Upper lobe of left lung (tissue), 6 donors: Measurements from ENCODE around the gene KCNIP4. TPM values are rescaled to one million over a fixed set of nuclear protein-coding genes. Genes with fewer than 3 reads are reported as not detected.

ENCODE experiments used
- ATAC-seq, 2 donors: fragments of 200-7000 bp; cut with Tn5 transposase; one replicate each; pipeline ENCODE4 v1.9.1; 2022; ENCODE audit warnings: mild to moderate bottlenecking in 2 of 2, moderate library complexity in 2 of 2; ENCODE audit not compliant: low FRiP score in 2 of 2
- DNase-seq, 2 donors: peaks; one replicate each; pipeline ENCODE4 v3.0.0-alpha.2; 2019 to 2020
- H3K27ac ChIP-seq, 4 donors: fragments of 200-600 bp; sonication (generic); one replicate each; pipeline ENCODE4 v1.5.1; 2016 to 2019
- H3K27me3 ChIP-seq, 4 donors: fragments of 200-600 bp; sonication (generic); one replicate each; pipeline ENCODE4 v1.5.1; 2017 to 2019
- H3K36me3 ChIP-seq, 4 donors: fragments of 200-600 bp; sonication (generic); one replicate each; pipeline ENCODE4 v1.5.1; 2016 to 2019
- H3K4me1 ChIP-seq, 4 donors: fragments of 200-600 bp; sonication (generic); one replicate each; pipeline ENCODE4 v1.5.1; 2018 to 2019
- H3K4me3 ChIP-seq, 4 donors: fragments of 200-600 bp; sonication (generic); one replicate each; pipeline ENCODE4 v1.5.1; 2017 to 2019; ENCODE audit warnings: mild to moderate bottlenecking in 2 of 4, moderate library complexity in 1 of 4
- H3K9me3 ChIP-seq, 4 donors: fragments of 200-600 bp; sonication (generic); one replicate each; pipeline ENCODE4 v1.5.1; 2018 to 2019
- CTCF ChIP-seq, 6 experiments: fragments of 450-650 bp in 4 of 6; fragments of 200-600 bp in 2 of 6; sonication (generic) in 2 of 6; IDR thresholded peaks; one replicate each; pipeline ENCODE4 v1.5.1; 2016 to 2019; ENCODE audit warnings: antibody characterized with exemption in 6 of 6
- EP300 ChIP-seq, 4 donors: sonication (generic); formaldehyde crosslinking; IDR thresholded peaks; one replicate each; pipeline ENCODE4 v1.5.1; 2017; ENCODE audit warnings: antibody characterized with exemption in 4 of 4, control low read depth in 2 of 4
- POLR2A ChIP-seq, 4 donors: fragments of 450-650 bp; IDR thresholded peaks; one replicate each; pipeline ENCODE4 v1.5.1; 2016 to 2017; ENCODE audit warnings: antibody characterized with exemption in 4 of 4, mild to moderate bottlenecking in 2 of 4
- POLR2AphosphoS5 ChIP-seq, 2 donors: sonication (generic); formaldehyde crosslinking; IDR thresholded peaks; one replicate each; pipeline ENCODE4 v1.5.1; 2017; ENCODE audit warnings: antibody characterized with exemption in 2 of 2
- WGBS, 2 donors: methylation state at CpG; one replicate each; pipeline ENCODE4 v1.1.5; 2017 to 2018; 5-methylcytosine and 5-hydroxymethylcytosine counted together
- total RNA-seq, 6 donors: library from RNA; depleted of rRNA in 4 of 6; stranded (reverse); fragments of >200 nt in 4 of 6; gene quantifications; one replicate each; pipeline versions ENCODE4 v1.1.0 to v1.2.1, GENCODE V29; 2016 to 2021
- donor health status: DM: no; HTN: no; CAD: no; lungs with moderate emphysema.
- donor health status: DM: no; HTN: yes; CAD: no; lungs with severe emphysema.

Gene KCNIP4
- total RNA-seq, 6 donors from 2014 or later = 0.20 TPM; not detected in 5

- ATAC-seq (no peak), DNase-seq (no peak)
- H3K4me3 ChIP-seq = no peak overlapping the region
- no peak for TF ChIP-seq EP300 (IDR thresholded peaks at IDR 0.05)
- no peak for TF ChIP-seq CTCF (IDR thresholded peaks at IDR 0.05)
- TF ChIP-seq POLR2AphosphoS5 (IDR thresholded peaks at IDR 0.05) = no peak
- TF ChIP-seq POLR2A (IDR thresholded peaks at IDR 0.05) = no peak
- H3K36me3 ChIP-seq = no peaks in the 10 kb centered on the region
- no peaks in the 10 kb centered on the region for H3K9me3 ChIP-seq
- no peaks in the 10 kb centered on the region for H3K27me3 ChIP-seq
- no peaks in the 10 kb centered on the region for H3K4me1 ChIP-seq
- WGBS, 2 donors = 52 to 57% methylated on average over 3 of the region's 3 CpGs
- H3K27ac ChIP-seq = no peak overlapping the region
These were observed 16.3 kb upstream of the KCNIP4 start for GRCh38 chr4:21964762-21965319.

- Histone ChIP-seq H3K36me3 (no peaks in the 10 kb centered on the region), H3K27me3 (no peaks in the 10 kb centered on the region), H3K4me1 (no peaks in the 10 kb centered on the region), H3K27ac (no peak overlapping the region), H3K9me3 (no peaks in the 10 kb centered on the region), H3K4me3 (no peak overlapping the region)
- DNase-seq = no peak
- WGBS, 2 donors = 56 to 69% methylated on average over 3 of the region's 3 CpGs
- no peak for TF ChIP-seq POLR2AphosphoS5 (IDR thresholded peaks at IDR 0.05)
- no peak for TF ChIP-seq POLR2A (IDR thresholded peaks at IDR 0.05)
- TF ChIP-seq CTCF (IDR thresholded peaks at IDR 0.05) = no peak
- no peak for TF ChIP-seq EP300 (IDR thresholded peaks at IDR 0.05)
- no peak for ATAC-seq
These were observed 14.1 kb upstream of the KCNIP4 start for GRCh38 chr4:21962691-21963090.

- H3K9me3 ChIP-seq = no peaks in the 10 kb centered on the region
- no peak for ATAC-seq
- no peak for DNase-seq
- H3K4me1 ChIP-seq = no peaks in the 10 kb centered on the region
- no peaks in the 10 kb centered on the region for H3K36me3 ChIP-seq
- WGBS, 2 donors = 71 to 77% methylated on average over 4 of the region's 4 CpGs
- H3K27ac ChIP-seq = no peak overlapping the region
- no peak overlapping the region for H3K4me3 ChIP-seq
- no peaks in the 10 kb centered on the region for H3K27me3 ChIP-seq
- TF ChIP-seq CTCF (IDR thresholded peaks at IDR 0.05) (no peak), EP300 (IDR thresholded peaks at IDR 0.05) (no peak), POLR2A (IDR thresholded peaks at IDR 0.05) (no peak), POLR2AphosphoS5 (IDR thresholded peaks at IDR 0.05) (no peak)
These were observed 12.2 kb upstream of the KCNIP4 start for GRCh38 chr4:21960793-21961192.

GRCh38 chr4:21954916-21955315, 6.3 kb upstream of the KCNIP4 start:
- no peak for ATAC-seq
- H3K4me3 ChIP-seq = no peak overlapping the region
- 45 to 59% methylated on average over 3 of the region's 3 CpGs for WGBS, 2 donors
- H3K9me3 ChIP-seq = no peaks in the 10 kb centered on the region
- no peaks in the 10 kb centered on the region for H3K36me3 ChIP-seq
- DNase-seq = no peak
- H3K27me3 ChIP-seq = no peaks in the 10 kb centered on the region
- TF ChIP-seq POLR2AphosphoS5 (IDR thresholded peaks at IDR 0.05) (no peak), POLR2A (IDR thresholded peaks at IDR 0.05) (no peak), EP300 (IDR thresholded peaks at IDR 0.05) (no peak), CTCF (IDR thresholded peaks at IDR 0.05) (no peak)
- no peaks in the 10 kb centered on the region for H3K4me1 ChIP-seq
- H3K27ac ChIP-seq = no peak overlapping the region

GRCh38 chr4:21953653-21954052, 5.1 kb upstream of the KCNIP4 start:
- no peak for DNase-seq
- no peaks in the 10 kb centered on the region for H3K36me3 ChIP-seq
- ATAC-seq = no peak
- no peak overlapping the region for H3K27ac ChIP-seq
- H3K4me3 ChIP-seq = no peak overlapping the region
- TF ChIP-seq POLR2AphosphoS5 (IDR thresholded peaks at IDR 0.05) (no peak), EP300 (IDR thresholded peaks at IDR 0.05) (no peak), CTCF (IDR thresholded peaks at IDR 0.05) (no peak), POLR2A (IDR thresholded peaks at IDR 0.05) (no peak)
- H3K4me1 ChIP-seq = peaks cover 0 to 6% (median 2%) of the 10 kb centered on the region in 4 donors
- 52 to 54% methylated on average over 4 of the region's 4 CpGs for WGBS, 2 donors
- no peaks in the 10 kb centered on the region for H3K9me3 ChIP-seq
- no peaks in the 10 kb centered on the region for H3K27me3 ChIP-seq
